Upper lobe of left lung (tissue), 6 donors: Measurements from ENCODE around the gene CLSTN1. TPM values are rescaled to one million over a fixed set of nuclear protein-coding genes. Genes with fewer than 3 reads are reported as not detected.

Experiments
- ATAC-seq, 2 donors: fragments of 200-7000 bp; cut with Tn5 transposase; one replicate each; pipeline ENCODE4 v1.9.1; 2022; ENCODE audit warnings: mild to moderate bottlenecking in 2 of 2, moderate library complexity in 2 of 2; ENCODE audit not compliant: low FRiP score in 2 of 2
- DNase-seq, 2 donors: peaks; one replicate each; pipeline ENCODE4 v3.0.0-alpha.2; 2019 to 2020
- H3K27ac ChIP-seq, 4 donors: fragments of 200-600 bp; sonication (generic); one replicate each; pipeline ENCODE4 v1.5.1; 2016 to 2019
- H3K27me3 ChIP-seq, 4 donors: fragments of 200-600 bp; sonication (generic); one replicate each; pipeline ENCODE4 v1.5.1; 2017 to 2019
- H3K36me3 ChIP-seq, 4 donors: fragments of 200-600 bp; sonication (generic); one replicate each; pipeline ENCODE4 v1.5.1; 2016 to 2019
- H3K4me1 ChIP-seq, 4 donors: fragments of 200-600 bp; sonication (generic); one replicate each; pipeline ENCODE4 v1.5.1; 2018 to 2019
- H3K4me3 ChIP-seq, 4 donors: fragments of 200-600 bp; sonication (generic); one replicate each; pipeline ENCODE4 v1.5.1; 2017 to 2019; ENCODE audit warnings: mild to moderate bottlenecking in 2 of 4, moderate library complexity in 1 of 4
- H3K9me3 ChIP-seq, 4 donors: fragments of 200-600 bp; sonication (generic); one replicate each; pipeline ENCODE4 v1.5.1; 2018 to 2019
- EP300 ChIP-seq, 4 donors: sonication (generic); formaldehyde crosslinking; IDR thresholded peaks; one replicate each; pipeline ENCODE4 v1.5.1; 2017; ENCODE audit warnings: antibody characterized with exemption in 4 of 4, control low read depth in 2 of 4
- POLR2A ChIP-seq, 4 donors: fragments of 450-650 bp; IDR thresholded peaks; one replicate each; pipeline ENCODE4 v1.5.1; 2016 to 2017; ENCODE audit warnings: antibody characterized with exemption in 4 of 4, mild to moderate bottlenecking in 2 of 4
- POLR2AphosphoS5 ChIP-seq, 2 donors: sonication (generic); formaldehyde crosslinking; IDR thresholded peaks; one replicate each; pipeline ENCODE4 v1.5.1; 2017; ENCODE audit warnings: antibody characterized with exemption in 2 of 2
- WGBS, 2 donors: methylation state at CpG; one replicate each; pipeline ENCODE4 v1.1.5; 2017 to 2018; 5-methylcytosine and 5-hydroxymethylcytosine counted together
- total RNA-seq, 6 donors: library from RNA; depleted of rRNA in 4 of 6; stranded (reverse); fragments of >200 nt in 4 of 6; gene quantifications; one replicate each; pipeline versions ENCODE4 v1.1.0 to v1.2.1, GENCODE V29; 2016 to 2021
- TF ChIP-seq, protein P1 (sequence below), 6 experiments: fragments of 450-650 bp in 4 of 6; fragments of 200-600 bp in 2 of 6; sonication (generic) in 2 of 6; IDR thresholded peaks; one replicate each; pipeline ENCODE4 v1.5.1; 2016 to 2019; ENCODE audit warnings: antibody characterized with exemption in 6 of 6
- donor health status: DM: no; HTN: no; CAD: no; lungs with moderate emphysema.
- donor health status: DM: no; HTN: yes; CAD: no; lungs with severe emphysema.

CLSTN1 gene
- total RNA-seq, 6 donors from 2014 or later, result 35.6 to 82.7 (median 59.5) TPM

- no peak for ATAC-seq
- WGBS, 2 donors, result 79 to 89% methylated on average over 33 of the region's 33 CpGs
- TF ChIP-seq, protein P1, sequence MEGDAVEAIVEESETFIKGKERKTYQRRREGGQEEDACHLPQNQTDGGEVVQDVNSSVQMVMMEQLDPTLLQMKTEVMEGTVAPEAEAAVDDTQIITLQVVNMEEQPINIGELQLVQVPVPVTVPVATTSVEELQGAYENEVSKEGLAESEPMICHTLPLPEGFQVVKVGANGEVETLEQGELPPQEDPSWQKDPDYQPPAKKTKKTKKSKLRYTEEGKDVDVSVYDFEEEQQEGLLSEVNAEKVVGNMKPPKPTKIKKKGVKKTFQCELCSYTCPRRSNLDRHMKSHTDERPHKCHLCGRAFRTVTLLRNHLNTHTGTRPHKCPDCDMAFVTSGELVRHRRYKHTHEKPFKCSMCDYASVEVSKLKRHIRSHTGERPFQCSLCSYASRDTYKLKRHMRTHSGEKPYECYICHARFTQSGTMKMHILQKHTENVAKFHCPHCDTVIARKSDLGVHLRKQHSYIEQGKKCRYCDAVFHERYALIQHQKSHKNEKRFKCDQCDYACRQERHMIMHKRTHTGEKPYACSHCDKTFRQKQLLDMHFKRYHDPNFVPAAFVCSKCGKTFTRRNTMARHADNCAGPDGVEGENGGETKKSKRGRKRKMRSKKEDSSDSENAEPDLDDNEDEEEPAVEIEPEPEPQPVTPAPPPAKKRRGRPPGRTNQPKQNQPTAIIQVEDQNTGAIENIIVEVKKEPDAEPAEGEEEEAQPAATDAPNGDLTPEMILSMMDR (IDR thresholded peaks at IDR 0.05), result no peak
- TF ChIP-seq EP300 (IDR thresholded peaks at IDR 0.05) (no peak), POLR2AphosphoS5 (IDR thresholded peaks at IDR 0.05) (no peak)
- H3K27ac ChIP-seq, result no peak overlapping the region
- DNase-seq, result no peak
- peaks cover 0 to 5% (median 0%) of the 10 kb centered on the region in 4 donors for H3K4me1 ChIP-seq
- H3K9me3 ChIP-seq, result peaks cover 0 to 2% (median under 1%) of the 10 kb centered on the region in 4 donors
- no peak overlapping the region for H3K4me3 ChIP-seq
- H3K36me3 ChIP-seq, result peaks cover 29 to 87% (median 72%) of the 10 kb centered on the region in 4 donors
- H3K27me3 ChIP-seq, result no peaks in the 10 kb centered on the region
Measured at GRCh38 chr1:9728451-9729295, 95.1 kb downstream of the CLSTN1 start.

DNA sequence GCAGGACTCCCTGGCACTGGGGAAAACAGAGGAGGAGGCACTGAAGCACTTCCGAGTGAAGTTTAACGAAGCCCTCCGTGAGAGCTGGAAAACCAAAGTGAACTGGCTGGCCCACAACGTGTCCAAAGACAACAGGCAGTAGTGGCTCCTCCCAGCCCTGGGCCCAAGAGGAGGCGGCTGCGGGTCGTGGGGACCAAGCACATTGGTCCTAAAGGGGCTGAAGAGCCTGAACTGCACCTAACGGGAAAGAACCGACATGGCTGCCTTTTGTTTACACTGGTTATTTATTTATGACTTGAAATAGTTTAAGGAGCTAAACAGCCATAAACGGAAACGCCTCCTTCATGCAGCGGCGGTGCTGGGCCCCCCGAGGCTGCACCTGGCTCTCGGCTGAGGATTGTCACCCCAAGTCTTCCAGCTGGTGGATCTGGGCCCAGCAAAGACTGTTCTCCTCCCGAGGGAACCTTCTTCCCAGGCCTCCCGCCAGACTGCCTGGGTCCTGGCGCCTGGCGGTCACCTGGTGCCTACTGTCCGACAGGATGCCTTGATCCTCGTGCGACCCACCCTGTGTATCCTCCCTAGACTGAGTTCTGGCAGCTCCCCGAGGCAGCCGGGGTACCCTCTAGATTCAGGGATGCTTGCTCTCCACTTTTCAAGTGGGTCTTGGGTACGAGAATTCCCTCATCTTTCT is 96.7 kb downstream of the CLSTN1 start:
- 61 to 78% methylated on average over 25 of the region's 25 CpGs for WGBS, 2 donors
- H3K4me3 ChIP-seq, result no peak overlapping the region
- peaks cover 0 to 5% (median 0%) of the 10 kb centered on the region in 4 donors for H3K4me1 ChIP-seq
- DNase-seq (peak in 1 of 2 donors; percentile 59), ATAC-seq (no peak)
- TF ChIP-seq EP300 (IDR thresholded peaks at IDR 0.05) (no peak), POLR2A (IDR thresholded peaks at IDR 0.05) (no peak), POLR2AphosphoS5 (IDR thresholded peaks at IDR 0.05) (no peak)
- TF ChIP-seq, protein P1 (IDR thresholded peaks at IDR 0.05), result no peak
- H3K27ac ChIP-seq, result no peak overlapping the region
- peaks cover 0 to 10% (median 7%) of the 10 kb centered on the region in 4 donors for H3K9me3 ChIP-seq
- H3K27me3 ChIP-seq, result no peaks in the 10 kb centered on the region
- peaks cover 27 to 87% (median 70%) of the 10 kb centered on the region in 4 donors for H3K36me3 ChIP-seq

DNA sequence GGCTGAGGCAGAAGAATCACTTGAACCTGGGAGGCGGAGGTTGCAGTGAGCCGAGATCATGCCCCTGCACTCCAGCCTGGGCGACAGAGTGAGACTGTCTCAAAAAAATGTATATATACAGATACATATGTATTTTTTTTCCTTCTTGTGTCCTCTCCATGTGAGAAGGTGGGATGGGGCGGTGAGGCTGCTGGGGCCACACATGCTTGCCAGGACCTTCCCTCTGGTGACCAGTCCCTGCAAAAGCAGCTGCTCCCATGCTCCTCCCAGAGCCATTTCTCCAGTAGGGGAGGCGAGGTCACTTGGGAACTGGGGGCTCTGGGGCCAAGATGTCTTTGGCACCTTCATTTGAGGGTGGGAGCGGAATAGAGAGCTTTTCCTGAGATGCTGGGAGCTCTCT is 97.4 kb downstream of the CLSTN1 start:
- 92 to 98% methylated on average over 6 of the region's 6 CpGs for WGBS, 2 donors
- DNase-seq (no peak), ATAC-seq (no peak)
- H3K27ac ChIP-seq, result no peak overlapping the region
- no peaks in the 10 kb centered on the region for H3K27me3 ChIP-seq
- no peak overlapping the region for H3K4me3 ChIP-seq
- TF ChIP-seq POLR2AphosphoS5 (IDR thresholded peaks at IDR 0.05), result no peak
- TF ChIP-seq EP300 (IDR thresholded peaks at IDR 0.05), result no peak
- TF ChIP-seq POLR2A (IDR thresholded peaks at IDR 0.05), result no peak
- TF ChIP-seq, protein P1 (IDR thresholded peaks at IDR 0.05), result no peak
- H3K4me1 ChIP-seq, result peaks cover 0 to 5% (median 0%) of the 10 kb centered on the region in 4 donors
- peaks cover 0 to 10% (median 7%) of the 10 kb centered on the region in 4 donors for H3K9me3 ChIP-seq
- H3K36me3 ChIP-seq, result peaks cover 21 to 87% (median 70%) of the 10 kb centered on the region in 4 donors

DNA sequence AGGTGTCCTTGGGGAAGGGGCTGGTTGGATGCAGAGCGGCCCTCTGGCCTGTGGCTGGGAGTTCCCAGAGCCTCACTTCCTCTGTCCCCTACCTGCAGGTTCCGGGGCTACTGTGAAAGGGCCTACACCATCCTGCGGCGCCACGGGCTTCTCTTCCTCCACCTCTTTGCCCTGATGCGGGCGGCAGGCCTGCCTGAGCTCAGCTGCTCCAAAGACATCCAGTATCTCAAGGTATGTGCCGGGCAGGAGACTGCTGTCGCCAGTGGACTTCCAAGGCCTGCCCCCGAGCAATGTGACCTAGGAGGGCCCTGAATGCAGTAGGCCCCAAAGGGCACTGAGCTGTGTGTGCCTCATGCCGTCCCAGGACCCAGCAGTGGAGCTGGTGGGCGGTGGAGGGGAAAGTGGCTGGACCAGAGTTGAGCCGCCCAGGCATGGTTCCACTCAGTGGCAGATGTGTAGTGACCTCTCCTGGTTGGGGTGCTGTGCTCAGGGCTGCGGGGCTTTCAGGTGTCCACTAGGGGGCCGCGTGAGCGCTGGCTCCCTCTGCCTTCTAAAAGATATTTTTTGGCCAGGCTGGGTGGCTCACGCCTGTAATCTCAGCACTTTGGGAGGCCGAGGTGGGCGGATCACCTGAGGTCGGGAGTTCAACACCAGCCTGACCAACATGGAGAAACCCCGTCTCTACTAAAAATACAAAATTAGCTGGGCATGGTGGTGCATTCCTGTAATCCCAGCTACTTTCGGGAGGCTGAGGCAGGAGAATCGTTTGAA is 98.9 kb downstream of the CLSTN1 start:
- H3K9me3 ChIP-seq, result peaks cover 0 to 10% (median 7%) of the 10 kb centered on the region in 4 donors
- ATAC-seq (peak; percentile 72 to 81), DNase-seq (peak; percentile 79 to 84)
- no peak overlapping the region for H3K27ac ChIP-seq
- H3K4me1 ChIP-seq, result peaks cover 0 to 5% (median 0%) of the 10 kb centered on the region in 4 donors
- no peak overlapping the region for H3K4me3 ChIP-seq
- 78 to 85% methylated on average over 14 to 24 of the region's 24 CpGs for WGBS, 2 donors
- peaks cover 16 to 87% (median 69%) of the 10 kb centered on the region in 4 donors for H3K36me3 ChIP-seq
- no peaks in the 10 kb centered on the region for H3K27me3 ChIP-seq
- TF ChIP-seq POLR2AphosphoS5 (IDR thresholded peaks at IDR 0.05), result no peak
- TF ChIP-seq, protein P1 (IDR thresholded peaks at IDR 0.05), result peak; percentile 72 to 91 (median 83)
